Measurements from ENCODE around the gene GARIN5A.

GARIN5A gene

DNA sequence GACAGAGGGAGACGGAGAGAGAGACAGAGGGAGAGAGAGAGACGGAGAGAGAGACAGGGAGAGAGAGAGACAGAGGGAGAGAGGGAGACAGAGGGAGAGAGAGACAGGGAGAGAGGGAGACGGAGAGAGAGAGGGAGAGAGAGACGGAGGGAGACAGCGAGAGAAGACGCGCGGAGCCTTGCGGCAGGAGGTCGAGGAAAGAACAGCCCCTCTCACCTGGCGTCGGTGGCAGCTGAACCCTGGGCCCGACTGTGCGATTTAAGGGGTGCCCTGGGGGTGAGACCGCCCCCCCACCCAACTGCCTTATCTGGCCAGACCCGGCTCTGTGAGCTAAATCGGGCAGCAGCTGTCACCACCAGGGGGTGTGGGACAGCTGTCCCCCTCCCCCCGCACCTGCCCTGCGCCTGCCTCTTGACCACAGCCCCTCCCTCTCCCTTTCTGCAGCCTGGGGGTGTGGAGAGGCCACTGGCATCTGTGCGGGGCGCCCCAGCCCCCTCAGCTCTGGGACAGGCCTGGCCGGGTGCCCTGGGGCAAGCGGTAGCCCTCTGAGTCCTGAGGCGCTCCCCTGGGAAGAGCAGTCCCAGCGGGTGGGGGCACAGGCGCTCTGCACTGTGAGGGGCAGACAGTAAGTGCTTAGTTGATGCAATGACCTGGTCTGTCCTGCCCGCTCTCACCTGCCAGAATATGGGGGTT is 23.6 kb upstream of the GARIN5A start:
- TF ChIP-seq, protein P1, sequence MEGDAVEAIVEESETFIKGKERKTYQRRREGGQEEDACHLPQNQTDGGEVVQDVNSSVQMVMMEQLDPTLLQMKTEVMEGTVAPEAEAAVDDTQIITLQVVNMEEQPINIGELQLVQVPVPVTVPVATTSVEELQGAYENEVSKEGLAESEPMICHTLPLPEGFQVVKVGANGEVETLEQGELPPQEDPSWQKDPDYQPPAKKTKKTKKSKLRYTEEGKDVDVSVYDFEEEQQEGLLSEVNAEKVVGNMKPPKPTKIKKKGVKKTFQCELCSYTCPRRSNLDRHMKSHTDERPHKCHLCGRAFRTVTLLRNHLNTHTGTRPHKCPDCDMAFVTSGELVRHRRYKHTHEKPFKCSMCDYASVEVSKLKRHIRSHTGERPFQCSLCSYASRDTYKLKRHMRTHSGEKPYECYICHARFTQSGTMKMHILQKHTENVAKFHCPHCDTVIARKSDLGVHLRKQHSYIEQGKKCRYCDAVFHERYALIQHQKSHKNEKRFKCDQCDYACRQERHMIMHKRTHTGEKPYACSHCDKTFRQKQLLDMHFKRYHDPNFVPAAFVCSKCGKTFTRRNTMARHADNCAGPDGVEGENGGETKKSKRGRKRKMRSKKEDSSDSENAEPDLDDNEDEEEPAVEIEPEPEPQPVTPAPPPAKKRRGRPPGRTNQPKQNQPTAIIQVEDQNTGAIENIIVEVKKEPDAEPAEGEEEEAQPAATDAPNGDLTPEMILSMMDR (IDR thresholded peaks at IDR 0.05; ENCODE audit: borderline replicate concordance, insufficient read depth, low read depth, low read length), result peak; percentile 38; the same call in 1 of the 2 replicates
- H3K4me3 ChIP-seq (ENCODE audit: low read depth, low read length), result no peak overlapping the region

DNA sequence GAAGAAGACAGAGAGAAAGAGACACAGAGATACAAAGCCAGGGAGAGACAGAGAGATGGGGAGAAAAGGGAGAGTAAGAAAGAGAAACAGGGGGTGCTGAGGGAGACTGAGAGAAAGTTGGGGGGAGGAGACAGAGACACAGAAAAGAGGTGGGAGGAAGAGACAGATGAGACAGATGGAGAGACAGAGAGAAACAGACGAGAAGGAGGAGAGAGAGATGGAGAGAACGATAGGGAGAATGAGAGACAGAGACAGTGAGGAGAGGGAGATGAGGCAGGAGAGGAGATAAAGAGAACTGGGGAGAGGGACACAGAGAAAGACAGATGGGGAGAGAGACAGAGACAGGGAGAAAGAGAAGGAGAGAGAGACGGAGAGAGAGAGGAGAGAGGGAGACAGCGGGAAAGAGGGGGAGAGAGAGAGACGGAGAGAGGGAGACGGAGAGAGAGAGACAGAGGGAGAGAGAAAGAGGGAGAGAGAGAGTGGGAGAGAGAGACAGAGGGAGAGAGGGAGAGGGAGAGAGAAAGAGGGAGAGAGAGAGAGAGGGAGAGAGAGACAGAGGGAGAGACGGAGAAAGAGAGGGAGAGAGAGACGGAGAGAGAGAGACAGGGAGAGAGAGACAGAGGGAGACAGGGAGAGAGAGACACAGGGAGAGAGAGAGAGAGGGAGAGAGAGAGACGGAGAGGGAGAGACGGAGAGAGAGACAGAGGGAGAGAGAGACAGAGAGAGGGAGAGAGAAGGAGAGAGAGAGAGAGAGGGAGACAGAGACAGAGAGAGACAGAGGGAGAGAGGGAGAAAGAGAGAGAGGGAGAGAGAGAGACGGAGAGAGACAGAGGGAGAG is 21.8 kb upstream of the GARIN5A start:
- TF ChIP-seq, protein P1 (IDR thresholded peaks at IDR 0.05; ENCODE audit: borderline replicate concordance, insufficient read depth, low read depth, low read length), result no peak
- H3K4me3 ChIP-seq (ENCODE audit: low read depth, low read length), result no peak overlapping the region

DNA sequence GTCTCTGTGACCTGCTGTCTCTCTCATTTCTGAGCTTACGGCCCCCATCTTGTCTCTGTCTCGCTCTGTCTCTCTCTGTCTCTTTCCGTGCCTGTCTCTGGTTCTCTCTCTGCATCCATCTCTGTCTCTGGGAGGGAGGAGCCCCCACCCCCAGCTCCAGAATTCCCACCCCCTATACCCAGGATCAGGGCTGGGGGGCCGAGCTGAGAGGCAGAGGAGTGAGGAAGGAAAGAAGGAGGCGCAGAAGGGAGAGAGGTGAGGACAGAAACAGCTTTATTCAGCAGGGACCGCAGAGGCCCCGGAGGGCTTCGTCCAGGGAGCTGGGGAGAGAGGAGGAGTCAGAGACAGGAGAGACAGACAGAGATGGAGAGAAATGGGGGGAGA is 20.4 kb upstream of the GARIN5A start:
- TF ChIP-seq, protein P1 (IDR thresholded peaks at IDR 0.05; ENCODE audit: borderline replicate concordance, insufficient read depth, low read depth, low read length), result no peak
- H3K4me3 ChIP-seq (ENCODE audit: low read depth, low read length), result no peak overlapping the region

DNA sequence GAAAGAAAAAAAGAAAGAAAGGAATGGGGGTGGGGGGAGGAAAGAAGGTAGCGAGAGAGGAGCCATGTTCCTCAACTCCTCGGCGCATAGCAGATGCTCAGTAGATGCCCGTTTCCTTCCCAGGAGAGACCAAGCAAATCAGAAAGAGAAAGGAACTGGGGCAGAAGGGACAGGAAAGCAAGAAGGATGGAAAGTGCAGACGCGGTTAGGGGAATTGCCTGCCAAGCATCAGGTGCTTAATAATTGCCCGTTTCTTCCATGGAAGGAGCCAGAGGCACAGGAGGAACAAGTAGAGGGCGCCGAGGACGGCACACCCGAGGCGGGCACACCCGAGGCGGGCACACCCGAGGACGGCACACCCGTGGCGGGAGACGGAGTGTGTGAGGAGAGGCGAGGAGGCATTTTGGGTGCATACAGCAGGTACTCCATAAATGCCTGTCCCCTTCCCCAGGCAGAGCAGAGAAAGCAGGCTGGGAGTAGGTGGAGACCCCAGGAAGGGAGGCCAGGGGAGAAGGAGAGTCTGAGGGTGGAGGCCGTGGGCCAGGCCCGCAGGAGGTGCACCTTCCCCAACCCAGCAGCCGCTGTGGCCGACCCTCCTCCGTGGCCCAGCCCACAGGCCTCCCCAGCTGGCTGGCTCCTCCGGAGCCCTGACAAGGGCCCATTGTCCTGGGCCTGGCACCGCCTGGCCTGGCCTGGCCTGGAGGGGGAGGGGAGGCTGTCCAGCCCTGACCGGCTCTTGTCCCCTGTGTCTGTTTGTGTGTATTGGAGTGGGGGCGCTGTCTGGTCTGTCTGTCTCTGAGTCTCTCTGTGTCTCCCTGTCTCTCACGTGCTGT is 19.8 kb upstream of the GARIN5A start:
- no peak overlapping the region for H3K4me3 ChIP-seq (ENCODE audit: low read depth, low read length)
- TF ChIP-seq, protein P1 (IDR thresholded peaks at IDR 0.05; ENCODE audit: borderline replicate concordance, insufficient read depth, low read depth, low read length), result no peak

DNA sequence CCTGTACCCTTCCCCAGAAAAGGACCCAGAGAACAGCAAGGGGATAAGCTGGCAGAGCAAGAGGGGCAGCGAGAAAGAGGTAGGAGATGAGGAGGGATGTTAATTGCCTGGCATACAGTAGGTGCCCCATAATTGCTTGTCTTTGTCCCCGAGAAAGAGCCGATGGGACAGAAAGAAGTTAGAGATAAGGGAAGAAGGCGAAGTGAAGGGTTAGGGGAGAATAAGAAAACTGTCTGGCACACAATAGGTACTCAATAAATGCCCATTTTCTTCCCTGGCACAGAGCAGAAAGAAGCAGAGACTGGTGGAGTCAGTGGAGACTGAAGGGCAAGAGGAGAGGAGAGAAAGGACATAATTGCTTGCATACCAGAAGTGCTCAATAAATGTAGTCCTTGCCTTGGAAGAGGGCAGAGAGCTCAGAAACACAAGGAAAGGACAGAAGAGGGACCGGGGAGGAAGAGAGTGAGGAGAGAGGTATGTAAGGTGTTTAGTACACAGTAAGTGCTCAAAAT is 18.4 kb upstream of the GARIN5A start:
- no peak overlapping the region for H3K4me3 ChIP-seq (ENCODE audit: low read depth, low read length)
- TF ChIP-seq, protein P1 (IDR thresholded peaks at IDR 0.05; ENCODE audit: borderline replicate concordance, insufficient read depth, low read depth, low read length), result no peak

DNA sequence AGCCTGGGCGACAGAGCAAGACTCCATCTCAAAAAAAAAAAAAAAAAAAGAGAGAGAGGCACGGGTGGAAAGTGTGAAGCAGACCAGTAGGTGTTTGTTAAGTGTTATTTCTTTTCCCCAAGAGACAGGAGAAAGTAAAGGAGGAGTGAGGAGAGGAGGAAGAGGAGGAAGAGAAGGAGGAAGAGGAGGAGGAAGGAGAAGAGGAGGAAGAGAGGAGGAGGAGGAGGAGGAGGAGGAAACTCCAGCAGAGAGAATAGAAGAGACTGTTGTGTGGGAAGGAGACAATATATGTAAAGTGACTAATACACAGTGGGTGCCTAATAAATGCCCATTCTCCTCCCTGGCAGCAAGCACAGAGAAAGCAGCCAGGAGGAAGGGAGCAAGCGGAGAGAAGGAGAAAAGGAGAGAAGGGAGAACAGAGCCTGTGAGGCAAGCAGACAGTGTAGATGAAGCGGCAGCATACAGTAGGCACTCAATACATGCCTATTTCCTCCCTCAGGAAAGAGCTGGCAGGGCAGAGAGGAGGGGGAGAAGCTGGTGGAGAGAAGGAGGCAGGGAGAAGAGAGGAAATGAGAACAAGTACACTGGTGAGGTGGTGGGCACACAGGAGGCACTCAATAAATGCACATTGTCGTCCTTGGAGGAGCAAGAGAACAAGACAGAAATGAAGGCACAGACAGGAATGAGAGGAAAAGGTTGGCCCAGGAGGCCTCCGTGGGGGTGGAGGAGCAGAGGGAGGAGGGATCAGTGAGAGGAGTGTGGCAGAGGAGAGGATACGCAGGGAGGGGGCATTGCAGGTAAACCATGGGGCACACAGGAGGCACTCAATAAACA is 17.8 kb upstream of the GARIN5A start:
- H3K4me3 ChIP-seq (ENCODE audit: low read depth, low read length), result no peak overlapping the region
- TF ChIP-seq, protein P1 (IDR thresholded peaks at IDR 0.05; ENCODE audit: borderline replicate concordance, insufficient read depth, low read depth, low read length), result no peak
